Right kidney (tissue), 1 donor: ENCODE results near the gene IL6ST.
"Not testable (repeated sequence)": the region's sequence is repeated elsewhere in the genome, so short reads cannot be mapped to it uniquely, and the experiment has no call there.

Experiments used
- DNase-seq: peaks from one replicate; pipeline ENCODE4 v3.0.0-alpha.2; 2016

IL6ST gene

GRCh38 chr5:56006600-56006999 is 11.8 kb upstream of the IL6ST start:
- no peak for DNase-seq

DNA sequence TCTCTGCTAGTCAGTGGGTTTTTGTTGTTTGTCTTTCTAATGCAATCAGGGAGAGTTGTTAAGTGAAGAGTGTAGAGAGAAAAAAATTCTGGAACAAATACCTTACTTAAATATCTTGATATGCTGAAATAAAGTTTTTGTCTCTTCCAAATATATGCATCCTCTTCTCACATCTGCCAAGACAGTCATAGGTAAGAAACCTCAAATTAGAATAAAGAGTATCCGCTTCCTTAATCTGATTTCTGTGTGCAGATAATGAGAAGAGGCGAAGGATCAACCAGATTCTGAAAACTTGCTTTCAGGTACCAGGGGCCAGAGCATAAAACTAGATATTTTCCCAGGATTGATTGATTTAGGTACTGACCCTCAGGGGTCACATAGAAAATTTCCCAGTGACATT is 11.3 kb upstream of the IL6ST start:
- no peak for DNase-seq

DNA sequence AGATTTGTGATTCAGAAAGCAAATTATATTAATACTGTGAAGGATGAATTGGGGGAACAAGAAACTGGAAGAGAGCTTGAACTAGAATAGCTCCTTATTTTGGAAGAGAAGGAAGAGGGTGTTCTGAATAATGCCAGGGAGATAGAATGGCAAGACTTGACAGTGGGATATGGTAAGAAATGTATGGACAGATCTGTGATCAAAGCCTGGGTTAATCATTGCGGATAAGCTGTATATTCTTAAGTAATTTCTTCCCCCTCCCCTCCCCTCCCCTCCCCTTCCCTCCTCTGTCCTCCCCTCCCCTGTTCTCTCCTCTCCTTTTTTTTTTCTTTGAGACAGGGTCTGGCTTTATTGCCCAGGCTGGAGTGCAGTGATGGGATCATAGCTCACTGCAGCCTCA is 10.1 kb upstream of the IL6ST start:
- no peak for DNase-seq

DNA sequence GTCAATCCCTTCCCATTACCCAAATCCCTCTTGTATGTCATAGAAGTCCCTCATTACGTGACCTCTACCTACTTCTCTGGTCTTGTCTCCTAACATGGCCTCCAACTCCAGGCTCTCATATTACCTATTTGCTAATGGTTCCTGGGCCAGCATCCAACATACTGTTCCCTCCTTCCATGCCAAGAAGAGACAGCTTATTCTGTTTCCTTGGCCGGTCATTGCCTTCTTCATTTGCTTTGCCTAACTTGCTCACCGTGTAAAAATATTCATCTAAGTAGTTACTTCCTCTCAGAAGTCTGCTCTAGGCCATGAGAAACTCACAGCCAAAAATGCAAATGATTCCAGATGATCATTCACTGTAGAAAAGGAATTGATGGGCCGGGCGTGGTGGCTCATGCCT is 8.9 kb upstream of the IL6ST start:
- DNase-seq, result no peak

GRCh38 chr5:56003179-56003578 is 8.4 kb upstream of the IL6ST start:
- no peak for DNase-seq

GRCh38 chr5:56002303-56002702 is 7.5 kb upstream of the IL6ST start:
- DNase-seq, result no peak

- not testable (repeated sequence) for DNase-seq
Measured at GRCh38 chr5:56000221-56000620, 5.5 kb upstream of the IL6ST start.

DNA sequence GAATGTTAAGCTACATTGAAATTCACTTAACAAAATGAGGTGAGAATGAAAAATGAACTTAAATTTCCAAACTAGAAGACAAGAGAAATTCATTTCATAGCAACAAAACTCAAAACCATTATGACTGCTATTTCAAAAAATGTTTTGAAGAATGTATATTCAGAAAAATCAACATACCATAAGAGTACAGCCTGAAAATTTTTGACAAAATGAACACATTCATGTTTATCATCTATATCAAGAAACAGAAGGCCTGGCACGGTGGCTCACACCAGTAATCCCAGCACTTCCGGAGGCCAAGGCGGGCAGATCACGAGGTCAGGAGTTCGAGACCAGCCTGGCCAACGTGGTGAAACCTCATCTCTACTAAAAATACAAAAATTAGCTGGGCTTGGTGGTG is 4.2 kb upstream of the IL6ST start:
- DNase-seq, result no peak

- no peak for DNase-seq
Measured at GRCh38 chr5:55997742-55998351, 3.1 kb upstream of the IL6ST start.

DNA sequence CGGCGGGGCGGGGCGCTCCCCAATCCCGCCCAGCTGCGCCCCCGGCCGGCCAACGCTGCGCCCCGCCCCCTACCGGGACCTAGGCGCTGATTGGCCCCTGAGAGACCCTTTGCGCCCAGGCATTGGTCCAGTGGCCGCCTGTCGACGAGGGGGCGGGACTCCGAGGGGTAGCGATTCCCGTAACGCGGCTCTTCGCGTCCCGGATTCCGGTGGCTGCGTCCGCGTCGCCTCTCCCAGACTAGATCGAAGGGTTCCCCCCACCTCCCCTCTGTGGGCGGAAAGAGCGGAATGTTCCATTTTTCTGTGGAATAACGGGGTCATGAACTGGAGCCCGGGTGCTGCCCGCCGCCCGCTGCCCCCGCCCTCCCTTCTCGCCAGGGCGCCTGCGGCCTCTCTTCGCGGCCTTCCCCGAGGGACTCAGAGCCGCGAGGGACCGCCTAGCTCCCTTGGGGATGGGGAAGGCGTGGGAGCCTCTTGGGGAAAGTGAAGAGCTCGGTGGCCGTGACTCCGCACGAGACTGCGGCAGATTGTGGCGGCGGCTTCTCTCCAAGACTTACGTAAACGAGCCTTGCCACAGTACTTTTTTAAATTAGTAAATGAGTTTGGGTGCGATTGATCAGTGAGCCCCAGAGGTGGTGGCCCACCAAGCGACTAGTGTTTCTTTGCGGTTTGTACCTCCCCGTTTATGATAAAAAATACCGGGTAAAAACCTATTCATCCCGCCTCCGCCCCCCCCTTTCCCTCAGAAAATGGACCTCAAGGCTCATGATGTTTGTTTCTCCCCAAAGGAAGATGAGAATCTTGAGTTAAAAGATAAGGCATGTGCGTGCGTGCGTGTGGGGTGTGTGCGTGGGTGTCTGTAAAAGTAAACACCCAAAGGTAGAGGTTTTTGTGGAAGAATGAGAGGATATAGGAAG is 493 bp upstream of the IL6ST start:
- peak; percentile 98 for DNase-seq

GRCh38 chr5:55993731-55994494 is 850 bp downstream of the IL6ST start:
- DNase-seq, result peak; percentile 17

GRCh38 chr5:55993013-55993412 is 1.8 kb downstream of the IL6ST start:
- DNase-seq, result peak; percentile 40

GRCh38 chr5:55991768-55992486 is 2.8 kb downstream of the IL6ST start:
- no peak for DNase-seq

- DNase-seq, result not testable (repeated sequence)
Measured at GRCh38 chr5:55990895-55991294, 3.9 kb downstream of the IL6ST start.

DNA sequence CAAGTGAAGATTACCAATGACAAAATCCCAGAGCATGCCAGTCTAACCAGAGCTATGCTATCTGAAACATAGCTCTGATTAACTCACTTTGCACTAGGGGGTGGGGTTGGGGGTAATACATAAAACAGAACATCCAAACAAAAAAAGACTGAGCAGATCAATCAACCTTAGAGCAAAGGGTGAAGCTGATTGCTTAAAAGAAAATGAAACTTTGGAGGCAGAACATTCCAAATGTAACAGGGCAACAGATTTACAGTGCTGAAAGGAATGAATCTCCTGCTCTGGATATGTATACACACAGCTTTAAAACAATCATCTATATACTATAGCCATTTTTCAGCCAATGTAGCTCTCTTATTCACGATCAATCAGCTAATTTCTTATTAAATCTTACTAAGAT is 4.9 kb downstream of the IL6ST start:
- no peak for DNase-seq

GRCh38 chr5:55988979-55989638 is 5.7 kb downstream of the IL6ST start:
- DNase-seq, result no peak

DNA sequence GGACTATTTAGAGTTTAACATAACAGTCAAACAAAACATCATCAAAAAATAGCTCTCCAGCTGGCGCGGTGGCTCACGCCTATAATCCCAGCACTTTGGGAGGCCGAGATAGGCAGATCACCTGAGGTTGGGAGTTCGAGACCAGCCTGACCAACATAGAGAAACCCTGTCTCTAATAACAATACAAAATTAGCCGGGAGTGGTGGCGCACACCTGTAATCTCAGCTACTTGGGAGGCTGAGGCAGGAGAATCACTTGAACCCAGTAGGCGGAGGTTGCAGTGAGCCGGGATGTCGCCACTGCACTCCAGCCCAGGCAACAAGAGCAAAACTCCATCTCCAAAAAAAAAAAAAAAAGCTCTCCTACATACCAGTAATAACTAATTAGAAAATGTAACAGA is 6.3 kb downstream of the IL6ST start:
- not testable (repeated sequence) for DNase-seq

DNA sequence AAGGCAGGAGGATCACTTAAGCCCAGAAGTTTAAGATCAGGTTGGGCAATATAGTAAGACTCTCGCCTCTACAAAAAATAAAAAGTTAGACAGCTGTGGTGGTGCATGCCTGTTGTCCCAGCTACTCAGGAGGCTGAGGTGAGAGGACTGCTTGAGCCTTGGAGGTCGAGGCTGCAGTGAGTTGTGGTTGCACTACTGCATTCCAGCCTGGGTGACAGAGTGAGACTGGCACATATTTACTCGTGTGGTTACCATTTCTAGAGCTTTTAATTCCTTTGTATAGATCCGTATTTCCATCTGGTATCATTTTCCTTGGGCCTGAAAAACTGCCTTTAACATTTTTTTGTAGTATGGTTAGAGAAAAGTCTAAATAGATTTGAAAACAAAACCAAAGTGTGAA is 7.8 kb downstream of the IL6ST start:
- no peak for DNase-seq

DNA sequence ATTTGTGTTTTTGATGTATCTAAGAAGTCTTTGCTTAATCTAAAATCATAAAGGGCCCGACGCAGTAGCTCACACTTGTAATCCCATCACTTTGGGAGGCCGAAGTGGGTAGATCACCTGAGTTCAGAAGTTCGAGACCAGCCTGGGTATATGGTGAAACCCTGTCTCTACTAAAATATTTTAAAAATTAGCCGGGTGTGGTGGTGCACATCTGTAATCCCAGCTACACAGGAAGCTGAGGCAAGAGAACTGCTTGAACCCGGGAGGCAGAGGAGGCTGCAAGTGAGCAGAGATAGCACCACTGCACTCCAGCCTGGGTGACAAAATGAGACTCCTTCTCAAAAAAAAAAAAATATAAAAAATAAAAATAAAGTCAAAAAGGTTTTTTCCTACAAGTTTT is 9.6 kb downstream of the IL6ST start:
- DNase-seq, result no peak

DNA sequence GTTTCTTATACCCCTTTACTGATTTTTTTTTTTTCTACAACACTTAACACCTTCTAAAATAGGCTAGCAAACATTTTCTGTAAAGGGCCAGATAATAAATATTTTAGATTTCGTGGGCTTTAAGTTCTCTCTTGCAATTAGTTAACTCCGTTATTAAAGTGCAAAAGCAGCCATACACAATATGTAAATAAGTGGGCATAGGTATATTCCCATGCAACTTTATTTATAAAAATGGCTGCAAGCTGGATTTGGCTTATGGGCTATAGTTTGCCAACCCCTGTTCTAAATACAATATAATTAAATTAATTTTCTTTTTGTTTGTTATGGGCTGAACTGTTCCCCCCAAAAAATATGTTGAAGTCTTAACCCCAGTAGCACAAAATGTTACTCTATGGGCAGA is 10.8 kb downstream of the IL6ST start:
- no peak for DNase-seq

- DNase-seq, result no peak
Measured at GRCh38 chr5:55982957-55983381, 11.8 kb downstream of the IL6ST start.

DNA sequence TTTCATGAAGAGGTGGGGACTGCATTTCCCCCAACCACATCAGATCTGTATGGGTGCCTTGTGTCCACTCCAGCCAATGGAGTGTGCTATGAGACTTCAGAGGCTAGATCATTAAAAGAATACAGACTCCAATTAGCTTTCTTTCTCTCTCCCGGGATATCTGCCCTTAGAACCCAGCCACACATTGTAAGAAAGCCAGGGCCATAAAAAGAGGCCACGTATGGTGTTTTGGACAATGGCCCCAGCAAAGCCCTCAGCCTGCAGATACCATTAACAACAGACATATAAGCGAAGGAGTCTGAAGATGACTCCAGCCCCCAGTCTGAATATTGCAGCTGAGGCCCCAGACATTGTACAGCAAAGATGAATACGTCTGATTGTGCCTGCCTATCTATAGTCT is 21.5 kb downstream of the IL6ST start:
- DNase-seq, result no peak
